Measurements from ENCODE around the gene SNX20.

The SNX20 gene

DNA sequence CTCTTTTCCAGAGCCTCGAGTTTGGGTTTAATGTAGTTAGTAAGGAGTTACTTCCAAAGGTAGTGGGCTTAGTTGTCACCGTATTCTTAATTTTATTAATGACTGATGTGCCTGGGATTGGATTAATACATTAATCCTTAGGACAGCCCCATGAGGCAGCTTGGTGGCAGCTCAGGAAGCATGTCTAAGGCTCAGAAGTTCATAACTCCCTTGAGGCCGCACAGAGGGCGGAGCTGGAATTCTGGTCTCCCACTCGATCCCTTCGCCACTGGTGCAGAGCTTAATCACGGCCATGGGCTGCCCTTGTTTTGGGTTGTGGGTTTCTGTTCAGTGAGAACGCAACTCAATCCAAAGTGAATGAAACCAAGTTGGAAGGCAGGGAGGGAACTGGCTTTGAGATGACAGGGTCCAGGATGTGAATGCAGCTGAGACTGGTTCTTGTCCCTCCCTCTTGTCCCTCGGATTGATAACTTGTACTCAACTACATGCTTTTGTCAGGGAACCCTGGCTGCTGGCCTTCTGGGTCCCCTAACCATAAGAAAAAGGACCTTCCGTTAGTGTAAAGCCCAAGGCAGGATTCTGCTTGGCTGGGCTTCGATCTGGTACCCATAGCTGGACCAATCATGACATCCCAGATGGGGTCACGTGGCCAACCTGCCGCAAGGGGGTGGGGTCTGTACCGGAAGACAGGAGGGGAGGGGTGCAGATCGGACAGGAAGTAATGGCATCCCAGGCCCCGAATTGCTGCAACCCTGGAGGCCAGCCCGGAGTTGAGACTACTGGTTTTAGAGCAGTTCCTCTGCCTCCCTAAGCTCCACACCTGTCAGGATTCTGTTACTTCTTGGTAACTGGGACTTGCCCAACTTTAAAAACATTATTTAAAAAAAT lies 45.4 kb downstream of the SNX20 start:
- no peak for DNase-seq (ENCODE audit: low spot score)
- no peak overlapping the region for H3K27ac ChIP-seq
- TF ChIP-seq, protein P1, sequence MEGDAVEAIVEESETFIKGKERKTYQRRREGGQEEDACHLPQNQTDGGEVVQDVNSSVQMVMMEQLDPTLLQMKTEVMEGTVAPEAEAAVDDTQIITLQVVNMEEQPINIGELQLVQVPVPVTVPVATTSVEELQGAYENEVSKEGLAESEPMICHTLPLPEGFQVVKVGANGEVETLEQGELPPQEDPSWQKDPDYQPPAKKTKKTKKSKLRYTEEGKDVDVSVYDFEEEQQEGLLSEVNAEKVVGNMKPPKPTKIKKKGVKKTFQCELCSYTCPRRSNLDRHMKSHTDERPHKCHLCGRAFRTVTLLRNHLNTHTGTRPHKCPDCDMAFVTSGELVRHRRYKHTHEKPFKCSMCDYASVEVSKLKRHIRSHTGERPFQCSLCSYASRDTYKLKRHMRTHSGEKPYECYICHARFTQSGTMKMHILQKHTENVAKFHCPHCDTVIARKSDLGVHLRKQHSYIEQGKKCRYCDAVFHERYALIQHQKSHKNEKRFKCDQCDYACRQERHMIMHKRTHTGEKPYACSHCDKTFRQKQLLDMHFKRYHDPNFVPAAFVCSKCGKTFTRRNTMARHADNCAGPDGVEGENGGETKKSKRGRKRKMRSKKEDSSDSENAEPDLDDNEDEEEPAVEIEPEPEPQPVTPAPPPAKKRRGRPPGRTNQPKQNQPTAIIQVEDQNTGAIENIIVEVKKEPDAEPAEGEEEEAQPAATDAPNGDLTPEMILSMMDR (IDR thresholded peaks at IDR 0.05) = no peak
- H3K4me3 ChIP-seq = no peak overlapping the region

DNA sequence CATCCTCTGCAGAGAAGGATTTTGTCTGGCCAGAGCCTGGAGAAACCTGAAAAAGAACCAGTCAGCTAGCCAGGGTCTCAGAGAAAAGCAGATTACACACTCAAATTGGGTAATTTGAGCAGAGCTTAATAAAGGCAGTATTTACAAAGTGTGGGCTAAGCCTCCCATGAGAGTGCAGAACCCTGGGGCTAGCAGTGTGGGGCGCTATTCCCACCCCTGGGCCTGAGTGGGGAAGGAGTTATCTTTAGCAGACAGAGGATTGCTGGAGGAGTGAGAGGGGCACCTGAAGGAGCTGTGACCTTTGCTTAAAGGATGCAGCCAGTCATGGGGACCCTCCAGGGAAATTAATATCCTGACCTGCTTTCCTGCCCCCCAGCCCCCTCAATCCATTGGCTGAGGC lies 46.2 kb downstream of the SNX20 start:
- DNase-seq (ENCODE audit: low spot score) = no peak
- TF ChIP-seq, protein P1 (IDR thresholded peaks at IDR 0.05) = no peak
- no peak overlapping the region for H3K27ac ChIP-seq
- no peak overlapping the region for H3K4me3 ChIP-seq

DNA sequence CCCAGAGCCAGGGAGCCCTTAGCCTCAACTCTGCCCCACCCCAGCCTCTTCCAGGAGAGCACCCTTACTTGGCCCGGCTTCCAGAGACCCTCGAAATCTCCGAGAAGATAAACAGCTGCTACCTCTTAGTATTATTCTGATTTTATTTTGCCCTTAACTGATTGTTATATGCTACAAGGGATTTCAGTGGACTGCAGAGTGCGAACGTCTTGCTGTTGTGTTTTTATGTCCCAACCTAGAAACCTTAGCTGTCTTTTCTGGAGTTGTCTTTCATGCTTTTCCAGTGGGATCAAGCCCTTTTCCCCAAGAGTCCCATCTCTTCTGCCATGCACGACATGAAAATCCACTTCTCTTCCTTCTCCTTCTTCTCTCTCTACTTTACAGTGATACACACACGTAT lies 47.0 kb downstream of the SNX20 start:
- no peak for DNase-seq (ENCODE audit: low spot score)
- no peak overlapping the region for H3K27ac ChIP-seq
- TF ChIP-seq, protein P1 (IDR thresholded peaks at IDR 0.05) = no peak
- H3K4me3 ChIP-seq = no peak overlapping the region

DNA sequence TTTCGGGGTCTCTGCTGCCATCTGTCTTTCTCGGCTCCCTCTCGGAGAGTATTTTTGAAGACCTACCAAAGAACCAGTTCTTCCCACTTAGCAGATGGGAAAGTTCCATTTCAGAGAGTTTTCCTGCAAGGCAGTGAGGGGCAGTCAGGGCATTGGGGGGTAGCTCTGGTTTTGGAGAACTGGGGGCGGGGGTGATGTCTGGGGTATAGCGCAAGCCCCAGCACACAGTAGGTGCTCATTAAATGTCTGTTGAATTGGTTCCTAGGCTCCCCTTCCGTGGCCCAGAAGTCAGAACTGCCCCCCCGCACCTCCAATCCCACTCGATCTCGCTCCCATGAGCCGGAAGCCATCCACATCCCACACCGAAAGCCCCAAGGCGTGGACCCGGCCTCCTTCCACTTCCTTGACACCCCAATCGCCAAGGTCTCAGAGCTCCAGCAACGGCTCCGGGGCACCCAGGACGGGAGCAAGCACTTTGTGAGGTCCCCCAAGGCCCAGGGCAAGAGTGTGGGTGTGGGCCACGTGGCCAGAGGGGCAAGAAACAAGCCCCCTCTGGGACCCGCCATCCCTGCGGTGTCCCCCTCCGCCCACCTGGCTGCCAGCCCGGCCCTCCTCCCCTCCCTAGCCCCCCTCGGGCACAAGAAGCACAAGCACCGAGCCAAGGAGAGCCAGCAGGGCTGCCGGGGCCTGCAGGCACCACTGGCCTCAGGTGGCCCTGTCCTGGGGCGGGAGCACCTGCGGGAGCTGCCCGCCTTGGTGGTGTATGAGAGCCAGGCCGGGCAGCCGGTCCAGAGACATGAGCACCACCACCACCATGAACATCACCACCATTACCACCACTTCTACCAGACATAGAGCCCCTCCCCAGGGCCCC lies 47.9 kb downstream of the SNX20 start:
- no peak for DNase-seq (ENCODE audit: low spot score)
- Histone ChIP-seq H3K27ac (no peak overlapping the region), H3K4me3 (no peak overlapping the region)
- TF ChIP-seq, protein P1 (IDR thresholded peaks at IDR 0.05) = no peak

DNA sequence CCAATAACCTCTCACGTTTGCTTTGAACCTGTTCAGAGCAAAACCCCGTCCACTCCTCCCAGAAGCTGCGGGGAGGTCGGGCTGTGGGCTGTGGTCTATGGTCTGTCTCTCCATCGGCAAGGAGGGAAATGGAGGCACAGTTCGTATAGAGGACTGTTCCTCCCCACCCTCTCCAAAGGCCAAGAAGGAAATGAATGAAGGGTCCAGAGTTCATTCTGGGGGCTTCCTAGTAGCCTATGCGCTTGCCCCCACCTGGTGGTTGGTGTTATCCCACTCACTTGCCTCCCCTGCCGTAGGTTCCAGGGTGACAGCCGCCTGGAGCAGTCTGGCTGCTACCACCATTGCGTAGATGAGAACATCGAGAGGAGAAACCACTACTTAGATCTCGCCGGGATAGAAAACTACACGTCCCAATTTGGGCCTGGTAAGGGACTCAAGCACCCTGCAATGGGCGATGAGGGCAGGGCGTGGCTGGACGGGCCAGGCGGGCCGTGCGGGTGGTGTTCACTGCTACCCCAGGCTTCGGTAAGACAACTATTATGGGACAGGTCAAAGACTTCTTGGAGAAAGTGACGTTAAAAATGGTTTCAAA lies 49.0 kb downstream of the SNX20 start:
- no peak for DNase-seq (ENCODE audit: low spot score)
- TF ChIP-seq, protein P1 (IDR thresholded peaks at IDR 0.05) = no peak
- H3K27ac ChIP-seq = no peak overlapping the region
- H3K4me3 ChIP-seq = no peak overlapping the region

DNA sequence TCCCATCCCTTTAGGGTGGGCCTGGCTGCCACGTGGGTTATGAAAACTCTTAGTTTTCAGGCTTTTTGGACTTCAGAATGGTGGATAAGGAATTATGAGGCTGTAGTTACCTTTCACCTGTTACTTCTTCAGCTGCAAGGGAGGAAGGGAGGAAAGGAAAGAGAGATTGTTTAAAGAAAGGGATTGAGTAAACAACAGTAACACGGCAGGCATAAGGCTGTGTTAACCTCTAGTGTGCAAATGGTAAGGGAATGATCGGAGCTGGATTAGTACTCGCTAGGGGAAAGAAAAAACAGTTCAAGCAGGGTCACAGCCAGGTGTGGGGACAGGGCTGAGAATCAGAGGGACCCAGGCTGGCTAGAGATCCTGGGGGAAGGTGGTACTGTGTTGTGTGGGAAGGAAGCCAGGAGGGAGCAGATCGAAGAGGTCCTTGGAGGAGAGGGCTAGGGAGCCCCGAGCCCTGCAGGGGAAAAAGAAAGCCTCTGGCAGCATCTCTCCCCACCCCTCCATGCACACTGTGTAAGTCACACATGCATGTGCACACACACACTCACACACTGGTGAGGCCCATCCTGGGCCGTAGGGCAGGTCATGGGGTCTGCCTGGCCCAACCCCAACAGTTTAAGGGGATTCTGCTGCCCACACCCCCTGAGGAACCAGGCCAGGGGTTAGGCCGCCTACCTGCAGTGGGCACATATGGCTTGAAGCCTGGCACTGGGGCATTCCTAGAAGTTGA lies 49.7 kb downstream of the SNX20 start:
- DNase-seq (ENCODE audit: low spot score) = no peak
- TF ChIP-seq, protein P1 (IDR thresholded peaks at IDR 0.05) = no peak
- Histone ChIP-seq H3K4me3 (no peak overlapping the region), H3K27ac (no peak overlapping the region)
